G401 (cell line): Measurements from ENCODE around the gene ST7L. TPM values are rescaled to one million over a fixed set of nuclear protein-coding genes. Genes with fewer than 3 reads are reported as not detected.
A peak's percentile ranks its signal among the peaks of the same experiment; 100 is the strongest.
"Not testable (repeated sequence)": the region's sequence is repeated elsewhere in the genome, so short reads cannot be mapped to it uniquely, and the experiment has no call there.

Experiments used
- DNase-seq: peaks from one replicate; pipeline ENCODE4 v3.0.0-alpha.2; 2015; ENCODE audit warnings: low spot score
- in situ Hi-C: cut with HindIII; loops from 2 replicates; pipeline ENCODE4 v1.10.0; 2016; ENCODE audit warnings: low sequenced_read_pairs, mixed read lengths
- total RNA-seq: library from RNA; depleted of rRNA; stranded (reverse); fragments of >200 nt; shearing (Covaris generic); gene quantifications from 2 replicates; pipeline ENCODE4 v1.2.3, GENCODE V29; 2014; rRNA removed

Gene ST7L
- 23.9 and 34.4 TPM in 2 replicates for total RNA-seq

GRCh38 chr1:112618721-112619517, at the start of gene ST7L:
Gene ST7L, minus strand, starts transcription at chr1:112619141. Its CDS starts 28 bp downstream, at chr1:112619113.
- peak; percentile 91 for DNase-seq
- in situ Hi-C loops, result no loop called here

- in situ Hi-C loops, result no loop called here
- DNase-seq, result no peak
Measured at GRCh38 chr1:112666946-112667345, 48.0 kb upstream of the ST7L start.

GRCh38 chr1:112665857-112666256, 46.9 kb upstream of the ST7L start:
- in situ Hi-C loops, result no loop called here
- DNase-seq, result no peak

GRCh38 chr1:112651205-112651604, 32.3 kb upstream of the ST7L start:
- DNase-seq, result no peak
- in situ Hi-C loops, result no loop called here

- DNase-seq, result no peak
- in situ Hi-C loops, result no loop called here
Measured at GRCh38 chr1:112646225-112646624, 27.3 kb upstream of the ST7L start.

GRCh38 chr1:112643080-112643479, 24.1 kb upstream of the ST7L start:
- in situ Hi-C loops, result no loop called here
- no peak for DNase-seq

- DNase-seq, in situ Hi-C loops: not testable (repeated sequence)
Measured at GRCh38 chr1:112640437-112640836, 21.5 kb upstream of the ST7L start.

GRCh38 chr1:112638110-112638428, 19.1 kb upstream of the ST7L start:
- in situ Hi-C loops, result no loop called here
- DNase-seq, result no peak

GRCh38 chr1:112637254-112638109, 18.5 kb upstream of the ST7L start:
- in situ Hi-C loops, result no loop called here
- no peak for DNase-seq

- in situ Hi-C loops, result no loop called here
- DNase-seq, result no peak
Measured at GRCh38 chr1:112636597-112637253, 17.8 kb upstream of the ST7L start.

GRCh38 chr1:112636056-112636455, 17.1 kb upstream of the ST7L start:
- in situ Hi-C loops, result no loop called here
- DNase-seq, result no peak

- no peak for DNase-seq
- in situ Hi-C loops, result no loop called here
Measured at GRCh38 chr1:112634367-112634766, 15.4 kb upstream of the ST7L start.

GRCh38 chr1:112633628-112634027, 14.7 kb upstream of the ST7L start:
- in situ Hi-C loops, result no loop called here
- no peak for DNase-seq

- no peak for DNase-seq
Measured at GRCh38 chr1:112629256-112629655, 10.3 kb upstream of the ST7L start.

GRCh38 chr1:112628516-112628915, 9.6 kb upstream of the ST7L start:
- in situ Hi-C loops, result no loop called here
- DNase-seq, result no peak

More at GRCh38 chr1:112629256-112629655, 10.3 kb upstream of the ST7L start:
- in situ Hi-C loops, result no loop called here

GRCh38 chr1:112626887-112627286, 7.9 kb upstream of the ST7L start:
- DNase-seq, result no peak
- in situ Hi-C loops, result no loop called here

- in situ Hi-C loops, result no loop called here
- DNase-seq, result no peak
Measured at GRCh38 chr1:112626193-112626592, 7.3 kb upstream of the ST7L start.

GRCh38 chr1:112625696-112626095, 6.8 kb upstream of the ST7L start:
- DNase-seq, result peak; percentile 26
- in situ Hi-C loops, result no loop called here

- DNase-seq, in situ Hi-C loops: not testable (repeated sequence)
Measured at GRCh38 chr1:112624493-112624892, 5.6 kb upstream of the ST7L start.

- in situ Hi-C loops, result no loop called here
- DNase-seq, result no peak
Measured at GRCh38 chr1:112620377-112620695, 1.4 kb upstream of the ST7L start.
